Subcutaneous adipose tissue (tissue), 4 donors: ENCODE results near the gene VWA1. TPM values are rescaled to one million over a fixed set of nuclear protein-coding genes. Genes with fewer than 3 reads are reported as not detected.

Source experiments
- total RNA-seq, 4 donors: library from RNA; depleted of rRNA; stranded (reverse); fragments of >200 nt; gene quantifications; one replicate each; pipeline ENCODE4 v1.1.0, GENCODE V29; 2016
- TF ChIP-seq, protein P1 (sequence below): fragments of 450-650 bp; IDR thresholded peaks from one replicate; pipeline ENCODE4 v1.5.1; 2016; ENCODE audit warnings: low read depth, mild to moderate bottlenecking, control low read depth, antibody characterized with exemption, moderate library complexity

The VWA1 gene, protein sequence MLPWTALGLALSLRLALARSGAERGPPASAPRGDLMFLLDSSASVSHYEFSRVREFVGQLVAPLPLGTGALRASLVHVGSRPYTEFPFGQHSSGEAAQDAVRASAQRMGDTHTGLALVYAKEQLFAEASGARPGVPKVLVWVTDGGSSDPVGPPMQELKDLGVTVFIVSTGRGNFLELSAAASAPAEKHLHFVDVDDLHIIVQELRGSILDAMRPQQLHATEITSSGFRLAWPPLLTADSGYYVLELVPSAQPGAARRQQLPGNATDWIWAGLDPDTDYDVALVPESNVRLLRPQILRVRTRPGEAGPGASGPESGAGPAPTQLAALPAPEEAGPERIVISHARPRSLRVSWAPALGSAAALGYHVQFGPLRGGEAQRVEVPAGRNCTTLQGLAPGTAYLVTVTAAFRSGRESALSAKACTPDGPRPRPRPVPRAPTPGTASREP
- total RNA-seq: 10 to 100 TPM in 2 of 4 donors, 1 to 10 TPM in 2; 6.0 to 21.3 (median 10.3) TPM

DNA sequence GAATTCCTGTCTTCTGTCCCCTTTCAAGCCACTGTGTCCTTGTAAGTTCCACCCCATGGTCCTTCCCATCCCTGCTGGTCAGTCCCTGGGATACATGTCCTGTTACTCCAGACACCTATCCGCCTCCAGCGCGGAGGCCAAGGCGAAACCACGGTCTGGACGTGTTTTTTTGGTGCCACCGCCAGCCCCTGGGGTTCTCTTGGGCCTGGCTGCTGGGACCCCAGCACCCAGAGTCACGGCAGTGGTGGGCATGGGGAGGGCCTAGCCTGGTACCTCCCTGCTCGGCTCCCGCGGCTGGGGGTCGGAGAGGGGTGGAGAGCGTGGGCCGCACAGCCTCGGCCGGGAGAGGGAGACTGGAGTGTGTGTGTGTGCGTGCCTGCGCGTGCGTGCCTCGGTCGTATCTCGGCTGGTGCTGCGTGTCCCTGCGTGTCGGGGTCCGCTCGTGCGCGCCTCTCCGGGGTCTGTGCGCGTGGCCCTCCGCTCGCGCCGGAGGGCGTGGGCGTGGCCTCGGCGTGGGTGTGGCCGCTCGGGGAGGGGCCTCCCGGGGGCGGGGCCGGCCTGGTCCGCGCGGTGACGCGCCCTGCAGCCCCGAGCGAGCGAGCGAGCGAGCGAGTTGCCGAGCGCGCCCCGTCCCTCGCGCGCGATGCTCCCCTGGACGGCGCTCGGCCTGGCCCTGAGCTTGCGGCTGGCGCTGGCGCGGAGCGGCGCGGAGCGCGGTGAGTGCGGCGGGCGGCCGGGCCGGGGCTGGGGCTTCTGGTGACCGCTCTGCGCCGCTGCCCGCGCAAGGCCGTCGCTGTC, at the start of gene VWA1:
Gene VWA1 (plus strand): TSS at position 585 of the 798 bp plus-strand sequence. CDS start 59 bp downstream, at position 644.
- TF ChIP-seq, protein P1, sequence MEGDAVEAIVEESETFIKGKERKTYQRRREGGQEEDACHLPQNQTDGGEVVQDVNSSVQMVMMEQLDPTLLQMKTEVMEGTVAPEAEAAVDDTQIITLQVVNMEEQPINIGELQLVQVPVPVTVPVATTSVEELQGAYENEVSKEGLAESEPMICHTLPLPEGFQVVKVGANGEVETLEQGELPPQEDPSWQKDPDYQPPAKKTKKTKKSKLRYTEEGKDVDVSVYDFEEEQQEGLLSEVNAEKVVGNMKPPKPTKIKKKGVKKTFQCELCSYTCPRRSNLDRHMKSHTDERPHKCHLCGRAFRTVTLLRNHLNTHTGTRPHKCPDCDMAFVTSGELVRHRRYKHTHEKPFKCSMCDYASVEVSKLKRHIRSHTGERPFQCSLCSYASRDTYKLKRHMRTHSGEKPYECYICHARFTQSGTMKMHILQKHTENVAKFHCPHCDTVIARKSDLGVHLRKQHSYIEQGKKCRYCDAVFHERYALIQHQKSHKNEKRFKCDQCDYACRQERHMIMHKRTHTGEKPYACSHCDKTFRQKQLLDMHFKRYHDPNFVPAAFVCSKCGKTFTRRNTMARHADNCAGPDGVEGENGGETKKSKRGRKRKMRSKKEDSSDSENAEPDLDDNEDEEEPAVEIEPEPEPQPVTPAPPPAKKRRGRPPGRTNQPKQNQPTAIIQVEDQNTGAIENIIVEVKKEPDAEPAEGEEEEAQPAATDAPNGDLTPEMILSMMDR: no peak

DNA sequence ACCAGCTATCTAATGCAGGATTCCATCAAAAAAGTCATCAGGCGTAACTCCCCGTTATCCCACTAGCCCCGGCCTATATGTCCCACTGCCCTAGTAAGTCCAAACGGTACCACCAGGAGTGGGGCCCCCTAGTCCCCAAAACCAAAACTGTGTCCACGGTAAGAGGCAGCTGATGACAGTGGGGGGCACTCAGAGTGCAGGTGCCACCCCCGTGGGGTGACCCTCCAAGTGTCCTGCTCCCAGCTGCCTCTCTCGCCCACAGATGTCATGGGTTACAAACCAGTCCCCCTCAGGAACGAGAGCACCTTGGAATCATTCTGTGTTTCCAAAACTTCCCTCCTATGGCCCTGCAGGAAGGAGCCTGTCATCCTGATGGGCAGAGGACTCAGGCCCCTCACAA, 49.6 kb upstream of the VWA1 start:
- TF ChIP-seq, protein P1: no peak

GRCh38 chr1:1387098-1388077, 48.1 kb upstream of the VWA1 start:
- TF ChIP-seq, protein P1: no peak

GRCh38 chr1:1388078-1388472, 47.4 kb upstream of the VWA1 start:
- TF ChIP-seq, protein P1: no peak

GRCh38 chr1:1390675-1391074, 44.8 kb upstream of the VWA1 start:
- TF ChIP-seq, protein P1: no peak

DNA sequence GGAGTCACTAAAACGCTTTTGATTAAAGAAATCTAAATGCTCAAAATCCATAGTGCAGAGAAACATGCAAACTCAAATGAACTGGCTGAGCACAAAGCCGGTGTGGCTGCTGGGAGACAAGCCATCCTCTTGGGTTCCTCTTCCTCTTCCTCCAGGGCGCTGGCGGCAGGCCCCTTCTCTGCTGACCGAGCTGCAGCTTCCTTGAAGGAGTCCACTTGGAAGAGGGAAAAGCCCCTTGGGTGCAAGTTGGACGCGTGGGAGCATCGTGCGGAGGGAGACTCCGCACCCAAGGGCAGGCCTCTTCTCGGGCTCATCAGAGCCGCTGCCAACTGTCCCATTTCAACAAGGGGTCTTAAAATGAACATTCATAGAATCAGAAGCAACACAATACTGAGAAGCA, 44.3 kb upstream of the VWA1 start:
- TF ChIP-seq, protein P1: no peak
